WTC11 (cell line): ENCODE measurements around the gene HHEX. TPM values are rescaled to one million over a fixed set of nuclear protein-coding genes. Genes with fewer than 3 reads are reported as not detected.

Experiments used
- ATAC-seq: fragments of 200-7000 bp; cut with Tn5 transposase; 2 replicates; pipeline ENCODE4 v1.10.0; 2021; ENCODE audit warnings: mild to moderate bottlenecking, moderate library complexity
- CTCF ChIA-PET: fragments of 300-600 bp; sonication (Branson Sonifier 250); formaldehyde crosslinking; loops from one replicate; lab custom pipeline; 2021; ENCODE audit warnings: antibody characterized with exemption; lab: Charles Lee
- POLR2A ChIA-PET: fragments of 350-600 bp; sonication (Branson Sonifier 250); formaldehyde crosslinking; loops from one replicate; lab custom pipeline; 2021; ENCODE audit warnings: antibody characterized with exemption; lab: Charles Lee
- DNase-seq: peaks from one replicate; pipeline ENCODE4 v3.0.0; 2021; ENCODE audit warnings: low spot score
- H3K27ac Mint-ChIP-seq: 2 replicates; pipeline ENCODE4 v1.8.0; 2021; ENCODE audit warnings: mixed read lengths
- H3K27me3 Mint-ChIP-seq: 2 replicates; pipeline ENCODE4 v1.8.0; 2021; ENCODE audit warnings: low read depth, mild to moderate bottlenecking, moderate library complexity, mixed read lengths
- H3K36me3 Mint-ChIP-seq: 2 replicates; pipeline ENCODE4 v1.8.0; 2021; ENCODE audit warnings: mixed read lengths
- H3K4me1 Mint-ChIP-seq: 2 replicates; pipeline ENCODE4 v1.8.0; 2022; ENCODE audit warnings: mixed read lengths
- H3K4me3 Mint-ChIP-seq: 2 replicates; pipeline ENCODE4 v1.8.0; 2021; ENCODE audit warnings: mild to moderate bottlenecking, moderate library complexity, mixed read lengths
- H3K9me3 Mint-ChIP-seq: 2 replicates; pipeline ENCODE4 v1.8.0; 2021; ENCODE audit warnings: mixed read lengths
- GTF2I ChIP-seq: fragments of 250-450 bp; sonication (Bioruptor Pico); conservative IDR thresholded peaks from 2 replicates; pipeline ENCODE4 v1.4.0; 2021; ENCODE audit warnings: mild to moderate bottlenecking
- HMGA2 ChIP-seq: fragments of 250-450 bp; sonication (Bioruptor Pico); IDR thresholded peaks from 2 replicates; pipeline ENCODE4 v1.4.0; 2021; ENCODE audit warnings: mild to moderate bottlenecking, moderate library complexity
- KAT7 ChIP-seq: sonication (generic); formaldehyde crosslinking; IDR thresholded peaks from 2 replicates; pipeline ENCODE4 v1.8.1; 2023; ENCODE audit warnings: missing genetic modification reagents, mild to moderate bottlenecking, borderline replicate concordance
- NFATC4 ChIP-seq: fragments of 250-450 bp; sonication (Bioruptor Pico); IDR thresholded peaks from 2 replicates; pipeline ENCODE4 v1.9.0; 2021; ENCODE audit warnings: mild to moderate bottlenecking
- RORB ChIP-seq: fragments of 250-450 bp; sonication (Bioruptor Pico); IDR thresholded peaks from 2 replicates; pipeline ENCODE4 v1.9.0; 2021; ENCODE audit warnings: mild to moderate bottlenecking
- SMAD3 ChIP-seq: sonication (generic); formaldehyde crosslinking; IDR thresholded peaks from 2 replicates; pipeline ENCODE4 v1.8.0; 2022; ENCODE audit warnings: missing genetic modification reagents, mild to moderate bottlenecking, borderline replicate concordance
- SMAD4 ChIP-seq: sonication (generic); formaldehyde crosslinking; IDR thresholded peaks from 2 replicates; pipeline ENCODE4 v1.8.0; 2022; ENCODE audit warnings: mild to moderate bottlenecking, missing genetic modification reagents
- ZNF263 ChIP-seq: sonication (generic); formaldehyde crosslinking; IDR thresholded peaks from 2 replicates; pipeline ENCODE4 v1.8.1; 2022; ENCODE audit warnings: low read depth, mild to moderate bottlenecking, moderate library complexity, missing genetic modification reagents
- ZNF416 ChIP-seq: fragments of 250-450 bp; sonication (Bioruptor Pico); IDR thresholded peaks from 2 replicates; pipeline ENCODE4 v1.9.0; 2021; ENCODE audit warnings: mild to moderate bottlenecking, inconsistent platforms
- total RNA-seq: library from RNA; stranded (reverse); gene quantifications from 3 replicates; pipeline ENCODE4 v1.2.3, GENCODE V29; 2021
- TF ChIP-seq, protein P1 (sequence below): sonication (generic); formaldehyde crosslinking; IDR thresholded peaks from 2 replicates; pipeline ENCODE4 v1.8.0; 2023; ENCODE audit warnings: missing genetic modification reagents
- TF ChIP-seq, protein P2 (sequence below): sonication (generic); formaldehyde crosslinking; IDR thresholded peaks from 2 replicates; pipeline ENCODE4 v1.8.1; 2023; ENCODE audit warnings: mild to moderate bottlenecking, missing genetic modification reagents
- TF ChIP-seq, protein P3 (sequence below): sonication (generic); formaldehyde crosslinking; IDR thresholded peaks from 2 replicates; pipeline ENCODE4 v1.8.1; 2023; ENCODE audit warnings: mild to moderate bottlenecking, moderate library complexity, missing genetic modification reagents
- TF ChIP-seq, protein P4 (sequence below): sonication (generic); formaldehyde crosslinking; IDR thresholded peaks from 2 replicates; pipeline ENCODE4 v1.8.1; 2023; ENCODE audit warnings: mild to moderate bottlenecking, missing genetic modification reagents, moderate library complexity
- TF ChIP-seq, protein P5 (sequence below): sonication (generic); formaldehyde crosslinking; IDR thresholded peaks from 2 replicates; pipeline ENCODE4 v1.8.0; 2022; ENCODE audit warnings: mild to moderate bottlenecking, missing genetic modification reagents
- TF ChIP-seq, protein P6 (sequence below): sonication (generic); formaldehyde crosslinking; IDR thresholded peaks from 2 replicates; pipeline ENCODE4 v1.8.1; 2022; ENCODE audit warnings: mild to moderate bottlenecking, moderate library complexity, missing genetic modification reagents
- TF ChIP-seq, protein P7 (sequence below): sonication (generic); formaldehyde crosslinking; IDR thresholded peaks from 2 replicates; pipeline ENCODE4 v1.8.0; 2023; ENCODE audit warnings: mild to moderate bottlenecking, missing genetic modification reagents
- TF ChIP-seq, protein P8 (sequence below): sonication (generic); formaldehyde crosslinking; IDR thresholded peaks from 2 replicates; pipeline ENCODE4 v1.8.1; 2022; ENCODE audit warnings: missing genetic modification reagents, borderline replicate concordance

HHEX gene
- total RNA-seq, 1 experiment from 2014 or later = 4.5 TPM

DNA sequence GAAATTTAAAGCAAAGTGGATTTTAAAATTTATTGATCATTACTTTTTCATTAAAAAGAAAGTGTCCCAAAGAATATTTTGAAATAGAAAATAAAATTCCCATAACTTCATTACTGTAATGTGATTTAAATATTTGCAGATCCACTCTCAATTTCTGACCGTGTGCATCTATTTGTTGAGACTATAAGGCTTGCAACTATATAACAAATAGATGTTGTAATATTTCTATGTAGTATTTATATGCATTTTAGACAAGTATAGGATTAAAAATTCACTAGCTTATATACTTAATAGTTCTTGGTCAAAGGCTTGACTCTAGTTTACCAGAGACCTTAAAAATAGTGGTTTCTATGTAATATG lies 3.8 kb downstream of the HHEX start (continued):
- TF ChIP-seq, protein P1, sequence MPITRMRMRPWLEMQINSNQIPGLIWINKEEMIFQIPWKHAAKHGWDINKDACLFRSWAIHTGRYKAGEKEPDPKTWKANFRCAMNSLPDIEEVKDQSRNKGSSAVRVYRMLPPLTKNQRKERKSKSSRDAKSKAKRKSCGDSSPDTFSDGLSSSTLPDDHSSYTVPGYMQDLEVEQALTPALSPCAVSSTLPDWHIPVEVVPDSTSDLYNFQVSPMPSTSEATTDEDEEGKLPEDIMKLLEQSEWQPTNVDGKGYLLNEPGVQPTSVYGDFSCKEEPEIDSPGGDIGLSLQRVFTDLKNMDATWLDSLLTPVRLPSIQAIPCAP (CRISPR knock-in tag) = no peak
- TF ChIP-seq, protein P2, sequence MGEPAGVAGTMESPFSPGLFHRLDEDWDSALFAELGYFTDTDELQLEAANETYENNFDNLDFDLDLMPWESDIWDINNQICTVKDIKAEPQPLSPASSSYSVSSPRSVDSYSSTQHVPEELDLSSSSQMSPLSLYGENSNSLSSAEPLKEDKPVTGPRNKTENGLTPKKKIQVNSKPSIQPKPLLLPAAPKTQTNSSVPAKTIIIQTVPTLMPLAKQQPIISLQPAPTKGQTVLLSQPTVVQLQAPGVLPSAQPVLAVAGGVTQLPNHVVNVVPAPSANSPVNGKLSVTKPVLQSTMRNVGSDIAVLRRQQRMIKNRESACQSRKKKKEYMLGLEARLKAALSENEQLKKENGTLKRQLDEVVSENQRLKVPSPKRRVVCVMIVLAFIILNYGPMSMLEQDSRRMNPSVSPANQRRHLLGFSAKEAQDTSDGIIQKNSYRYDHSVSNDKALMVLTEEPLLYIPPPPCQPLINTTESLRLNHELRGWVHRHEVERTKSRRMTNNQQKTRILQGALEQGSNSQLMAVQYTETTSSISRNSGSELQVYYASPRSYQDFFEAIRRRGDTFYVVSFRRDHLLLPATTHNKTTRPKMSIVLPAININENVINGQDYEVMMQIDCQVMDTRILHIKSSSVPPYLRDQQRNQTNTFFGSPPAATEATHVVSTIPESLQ = no peak
- no peak for TF ChIP-seq KAT7
- TF ChIP-seq NFATC4 (CRISPR knock-in tag) = no peak

DNA sequence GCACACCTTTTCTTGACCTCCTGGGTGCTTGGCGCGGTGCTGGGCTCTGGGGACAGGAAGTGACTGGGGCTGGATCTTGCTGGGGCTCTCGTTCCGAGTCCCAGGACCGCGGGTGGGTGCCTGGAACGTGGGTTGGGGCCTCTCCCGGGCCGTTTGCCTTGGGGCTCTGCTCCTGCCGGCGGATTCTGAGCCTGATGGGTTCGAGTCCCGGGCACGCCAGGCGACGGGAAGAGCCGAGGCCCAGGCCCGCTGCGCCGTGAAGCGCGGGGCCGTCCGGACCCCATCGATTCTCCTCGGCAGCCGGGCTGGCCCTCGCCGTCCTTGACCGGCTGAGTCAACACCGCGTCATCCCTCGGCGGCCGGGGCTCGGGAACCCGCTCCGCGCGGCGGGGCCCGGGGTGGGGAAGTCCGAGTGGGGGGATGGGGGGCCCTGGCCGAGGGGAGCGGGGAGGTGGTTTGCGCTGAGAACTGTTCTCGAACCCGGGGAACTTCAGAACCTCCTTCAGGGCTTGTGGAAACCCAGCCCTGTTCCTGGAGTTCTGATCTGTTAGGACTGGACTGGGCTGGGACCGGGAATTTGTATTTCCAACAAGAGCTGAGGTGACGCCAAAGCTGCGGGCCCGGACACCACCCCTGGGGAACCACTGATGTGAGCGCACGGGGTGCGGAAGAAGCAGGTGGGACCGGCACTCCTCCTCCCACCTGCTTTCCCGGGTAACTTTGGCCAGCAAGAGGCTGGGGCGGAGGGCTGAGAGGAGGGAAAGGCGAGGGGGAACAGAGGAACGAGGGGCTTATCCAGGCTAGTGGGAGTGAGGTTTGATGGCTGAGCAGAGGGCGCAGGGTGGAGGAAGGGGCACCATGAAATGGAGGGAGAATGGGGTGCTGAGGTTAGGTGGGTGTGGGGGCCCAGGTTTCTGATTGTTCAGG lies 6.2 kb downstream of the HHEX start:
- ChIA-PET CTCF (no interaction called here), POLR2A (no interaction called here)
- H3K27ac Mint-ChIP-seq = no peak overlapping the region
- H3K27me3 Mint-ChIP-seq = peaks cover 98% of the 10 kb centered on the region
- peaks cover 2% of the 10 kb centered on the region; the same call in 1 of the 2 replicates for H3K36me3 Mint-ChIP-seq
- peak; percentile 19 for ATAC-seq
- H3K9me3 Mint-ChIP-seq = no peaks in the 10 kb centered on the region
- peak overlapping the region; percentile 73 for H3K4me3 Mint-ChIP-seq
- peak; percentile 64 for DNase-seq
- peaks cover 62% of the 10 kb centered on the region for H3K4me1 Mint-ChIP-seq
- no peak for TF ChIP-seq NFATC4 (CRISPR knock-in tag)
- no peak for TF ChIP-seq RORB
- TF ChIP-seq, protein P3, sequence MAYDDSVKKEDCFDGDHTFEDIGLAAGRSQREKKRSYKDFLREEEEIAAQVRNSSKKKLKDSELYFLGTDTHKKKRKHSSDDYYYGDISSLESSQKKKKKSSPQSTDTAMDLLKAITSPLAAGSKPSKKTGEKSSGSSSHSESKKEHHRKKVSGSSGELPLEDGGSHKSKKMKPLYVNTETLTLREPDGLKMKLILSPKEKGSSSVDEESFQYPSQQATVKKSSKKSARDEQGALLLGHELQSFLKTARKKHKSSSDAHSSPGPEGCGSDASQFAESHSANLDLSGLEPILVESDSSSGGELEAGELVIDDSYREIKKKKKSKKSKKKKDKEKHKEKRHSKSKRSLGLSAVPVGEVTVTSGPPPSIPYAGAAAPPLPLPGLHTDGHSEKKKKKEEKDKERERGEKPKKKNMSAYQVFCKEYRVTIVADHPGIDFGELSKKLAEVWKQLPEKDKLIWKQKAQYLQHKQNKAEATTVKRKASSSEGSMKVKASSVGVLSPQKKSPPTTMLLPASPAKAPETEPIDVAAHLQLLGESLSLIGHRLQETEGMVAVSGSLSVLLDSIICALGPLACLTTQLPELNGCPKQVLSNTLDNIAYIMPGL (CRISPR knock-in tag) = peak; percentile 44; the same call in 1 of the 2 replicates
- no peak for TF ChIP-seq ZNF263 (CRISPR knock-in tag)
- 0 out of 2 replicates have a peak, but pooled peaks have one; percentile 28 for TF ChIP-seq SMAD3 (CRISPR knock-in tag)
- TF ChIP-seq KAT7 = no peak
- TF ChIP-seq, protein P4, sequence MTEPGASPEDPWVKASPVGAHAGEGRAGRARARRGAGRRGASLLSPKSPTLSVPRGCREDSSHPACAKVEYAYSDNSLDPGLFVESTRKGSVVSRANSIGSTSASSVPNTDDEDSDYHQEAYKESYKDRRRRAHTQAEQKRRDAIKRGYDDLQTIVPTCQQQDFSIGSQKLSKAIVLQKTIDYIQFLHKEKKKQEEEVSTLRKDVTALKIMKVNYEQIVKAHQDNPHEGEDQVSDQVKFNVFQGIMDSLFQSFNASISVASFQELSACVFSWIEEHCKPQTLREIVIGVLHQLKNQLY (CRISPR knock-in tag) = no peak
- TF ChIP-seq HMGA2 (CRISPR knock-in tag) = no peak
- TF ChIP-seq, protein P5, sequence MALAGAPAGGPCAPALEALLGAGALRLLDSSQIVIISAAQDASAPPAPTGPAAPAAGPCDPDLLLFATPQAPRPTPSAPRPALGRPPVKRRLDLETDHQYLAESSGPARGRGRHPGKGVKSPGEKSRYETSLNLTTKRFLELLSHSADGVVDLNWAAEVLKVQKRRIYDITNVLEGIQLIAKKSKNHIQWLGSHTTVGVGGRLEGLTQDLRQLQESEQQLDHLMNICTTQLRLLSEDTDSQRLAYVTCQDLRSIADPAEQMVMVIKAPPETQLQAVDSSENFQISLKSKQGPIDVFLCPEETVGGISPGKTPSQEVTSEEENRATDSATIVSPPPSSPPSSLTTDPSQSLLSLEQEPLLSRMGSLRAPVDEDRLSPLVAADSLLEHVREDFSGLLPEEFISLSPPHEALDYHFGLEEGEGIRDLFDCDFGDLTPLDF (CRISPR knock-in tag) = no peak
- no peak for TF ChIP-seq ZNF416 (CRISPR knock-in tag)

DNA sequence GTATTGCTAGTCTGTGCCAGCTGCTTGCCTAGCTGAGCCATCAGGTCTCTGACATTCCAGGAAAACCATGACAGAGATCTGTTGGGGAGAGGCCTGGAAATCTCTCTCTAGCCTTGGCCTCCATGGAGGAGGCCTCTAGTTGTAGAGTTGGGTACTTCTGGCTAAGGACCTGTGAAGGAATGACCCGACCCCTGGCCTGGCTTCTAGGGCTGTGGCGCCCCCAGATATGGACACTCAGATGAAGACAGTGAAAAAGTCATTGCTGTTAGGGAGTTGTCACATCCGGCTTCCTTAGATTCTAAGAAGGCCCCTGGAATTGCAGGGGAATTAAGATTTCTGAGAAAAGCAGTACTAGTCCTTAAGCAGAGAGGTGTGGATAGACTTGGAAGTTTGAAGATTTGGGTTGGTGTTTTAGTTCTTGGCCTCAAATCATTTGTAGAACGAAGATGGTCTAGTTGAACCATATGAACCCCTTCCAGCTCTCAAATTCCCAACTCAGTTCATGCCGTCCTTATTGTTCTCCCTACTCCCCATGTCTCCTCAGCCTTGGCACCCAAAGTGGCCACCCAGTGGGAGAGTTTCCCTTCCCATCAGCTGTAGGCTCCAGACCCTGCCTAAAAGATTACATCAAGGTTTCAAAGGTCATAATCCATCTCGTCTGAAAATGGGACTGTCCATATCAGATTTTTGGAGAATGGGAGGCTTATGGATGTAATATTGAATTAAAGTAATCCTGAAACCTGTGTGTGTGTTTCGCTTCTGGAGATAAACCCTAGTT lies 7.0 kb downstream of the HHEX start:
- H3K27ac Mint-ChIP-seq = no peak overlapping the region
- CTCF ChIA-PET = no interaction called here
- H3K4me3 Mint-ChIP-seq = peak overlapping the region; percentile 73
- peaks cover 59% of the 10 kb centered on the region for H3K4me1 Mint-ChIP-seq
- POLR2A ChIA-PET = no interaction called here
- H3K27me3 Mint-ChIP-seq = peaks cover 96% of the 10 kb centered on the region
- no peak for DNase-seq
- no peaks in the 10 kb centered on the region for H3K9me3 Mint-ChIP-seq
- peak; percentile 5; the same call in 1 of the 2 replicates for ATAC-seq
- peaks cover 2% of the 10 kb centered on the region; the same call in 1 of the 2 replicates for H3K36me3 Mint-ChIP-seq
- no peak for TF ChIP-seq SMAD4 (CRISPR knock-in tag)
- TF ChIP-seq, protein P6, sequence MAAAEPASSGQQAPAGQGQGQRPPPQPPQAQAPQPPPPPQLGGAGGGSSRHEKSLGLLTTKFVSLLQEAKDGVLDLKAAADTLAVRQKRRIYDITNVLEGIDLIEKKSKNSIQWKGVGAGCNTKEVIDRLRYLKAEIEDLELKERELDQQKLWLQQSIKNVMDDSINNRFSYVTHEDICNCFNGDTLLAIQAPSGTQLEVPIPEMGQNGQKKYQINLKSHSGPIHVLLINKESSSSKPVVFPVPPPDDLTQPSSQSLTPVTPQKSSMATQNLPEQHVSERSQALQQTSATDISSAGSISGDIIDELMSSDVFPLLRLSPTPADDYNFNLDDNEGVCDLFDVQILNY (CRISPR knock-in tag) = no peak
- no peak for TF ChIP-seq GTF2I (CRISPR knock-in tag)
- TF ChIP-seq, protein P7, sequence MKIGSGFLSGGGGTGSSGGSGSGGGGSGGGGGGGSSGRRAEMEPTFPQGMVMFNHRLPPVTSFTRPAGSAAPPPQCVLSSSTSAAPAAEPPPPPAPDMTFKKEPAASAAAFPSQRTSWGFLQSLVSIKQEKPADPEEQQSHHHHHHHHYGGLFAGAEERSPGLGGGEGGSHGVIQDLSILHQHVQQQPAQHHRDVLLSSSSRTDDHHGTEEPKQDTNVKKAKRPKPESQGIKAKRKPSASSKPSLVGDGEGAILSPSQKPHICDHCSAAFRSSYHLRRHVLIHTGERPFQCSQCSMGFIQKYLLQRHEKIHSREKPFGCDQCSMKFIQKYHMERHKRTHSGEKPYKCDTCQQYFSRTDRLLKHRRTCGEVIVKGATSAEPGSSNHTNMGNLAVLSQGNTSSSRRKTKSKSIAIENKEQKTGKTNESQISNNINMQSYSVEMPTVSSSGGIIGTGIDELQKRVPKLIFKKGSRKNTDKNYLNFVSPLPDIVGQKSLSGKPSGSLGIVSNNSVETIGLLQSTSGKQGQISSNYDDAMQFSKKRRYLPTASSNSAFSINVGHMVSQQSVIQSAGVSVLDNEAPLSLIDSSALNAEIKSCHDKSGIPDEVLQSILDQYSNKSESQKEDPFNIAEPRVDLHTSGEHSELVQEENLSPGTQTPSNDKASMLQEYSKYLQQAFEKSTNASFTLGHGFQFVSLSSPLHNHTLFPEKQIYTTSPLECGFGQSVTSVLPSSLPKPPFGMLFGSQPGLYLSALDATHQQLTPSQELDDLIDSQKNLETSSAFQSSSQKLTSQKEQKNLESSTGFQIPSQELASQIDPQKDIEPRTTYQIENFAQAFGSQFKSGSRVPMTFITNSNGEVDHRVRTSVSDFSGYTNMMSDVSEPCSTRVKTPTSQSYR (CRISPR knock-in tag) = no peak
- TF ChIP-seq, protein P8, sequence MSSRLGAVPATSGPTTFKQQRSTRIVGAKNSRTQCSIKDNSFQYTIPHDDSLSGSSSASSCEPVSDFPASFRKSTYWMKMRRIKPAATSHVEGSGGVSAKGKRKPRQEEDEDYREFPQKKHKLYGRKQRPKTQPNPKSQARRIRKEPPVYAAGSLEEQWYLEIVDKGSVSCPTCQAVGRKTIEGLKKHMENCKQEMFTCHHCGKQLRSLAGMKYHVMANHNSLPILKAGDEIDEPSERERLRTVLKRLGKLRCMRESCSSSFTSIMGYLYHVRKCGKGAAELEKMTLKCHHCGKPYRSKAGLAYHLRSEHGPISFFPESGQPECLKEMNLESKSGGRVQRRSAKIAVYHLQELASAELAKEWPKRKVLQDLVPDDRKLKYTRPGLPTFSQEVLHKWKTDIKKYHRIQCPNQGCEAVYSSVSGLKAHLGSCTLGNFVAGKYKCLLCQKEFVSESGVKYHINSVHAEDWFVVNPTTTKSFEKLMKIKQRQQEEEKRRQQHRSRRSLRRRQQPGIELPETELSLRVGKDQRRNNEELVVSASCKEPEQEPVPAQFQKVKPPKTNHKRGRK (CRISPR knock-in tag) = no peak
